ENCODE results near the gene ROCK2. TPM values are rescaled to one million over a fixed set of nuclear protein-coding genes. Genes with fewer than 3 reads are reported as not detected.
A peak's percentile ranks its signal among the peaks of the same experiment; 100 is the strongest.
"Not testable (repeated sequence)": the region's sequence is repeated elsewhere in the genome, so short reads cannot be mapped to it uniquely, and the experiment has no call there.

The ROCK2 gene
- total RNA-seq, 1 experiment from 2014 or later: 12.8 TPM

- peak; percentile 45 for DNase-seq (ENCODE audit: low spot score)
These were observed 1.7 kb downstream of the ROCK2 start for GRCh38 chr2:11342551-11343367.

- DNase-seq (ENCODE audit: low spot score): no peak
These were observed 3.7 kb downstream of the ROCK2 start for GRCh38 chr2:11340717-11341116.

GRCh38 chr2:11339508-11340083 lies 4.8 kb downstream of the ROCK2 start:
- DNase-seq (ENCODE audit: low spot score): no peak

- DNase-seq (ENCODE audit: low spot score): no peak
These were observed 5.9 kb downstream of the ROCK2 start for GRCh38 chr2:11338580-11338979.

GRCh38 chr2:11337909-11338308 lies 6.5 kb downstream of the ROCK2 start:
- no peak for DNase-seq (ENCODE audit: low spot score)

GRCh38 chr2:11336189-11336588 lies 8.2 kb downstream of the ROCK2 start:
- no peak for DNase-seq (ENCODE audit: low spot score)

GRCh38 chr2:11333427-11334183 lies 10.8 kb downstream of the ROCK2 start:
- DNase-seq (ENCODE audit: low spot score): no peak

GRCh38 chr2:11332596-11332995 lies 11.8 kb downstream of the ROCK2 start:
- DNase-seq (ENCODE audit: low spot score): no peak

- no peak for DNase-seq (ENCODE audit: low spot score)
These were observed 13.8 kb downstream of the ROCK2 start for GRCh38 chr2:11330457-11331142.

- DNase-seq (ENCODE audit: low spot score): no peak
These were observed 14.7 kb downstream of the ROCK2 start for GRCh38 chr2:11329776-11330175.

GRCh38 chr2:11328522-11328921 lies 15.9 kb downstream of the ROCK2 start:
- not testable (repeated sequence) for DNase-seq (ENCODE audit: low spot score)

GRCh38 chr2:11327871-11328270 lies 16.6 kb downstream of the ROCK2 start:
- DNase-seq (ENCODE audit: low spot score): no peak

GRCh38 chr2:11326677-11327211 lies 17.7 kb downstream of the ROCK2 start:
- no peak for DNase-seq (ENCODE audit: low spot score)

- DNase-seq (ENCODE audit: low spot score): no peak
These were observed 18.3 kb downstream of the ROCK2 start for GRCh38 chr2:11325961-11326676.

- DNase-seq (ENCODE audit: low spot score): no peak
These were observed 22.6 kb downstream of the ROCK2 start for GRCh38 chr2:11321847-11322246.

GRCh38 chr2:11320698-11321492 lies 23.5 kb downstream of the ROCK2 start:
- DNase-seq (ENCODE audit: low spot score): no peak

GRCh38 chr2:11319939-11320338 lies 24.5 kb downstream of the ROCK2 start:
- DNase-seq (ENCODE audit: low spot score): no peak

- no peak for DNase-seq (ENCODE audit: low spot score)
These were observed 29.2 kb downstream of the ROCK2 start for GRCh38 chr2:11315074-11315705.

- no peak for DNase-seq (ENCODE audit: low spot score)
These were observed 29.9 kb downstream of the ROCK2 start for GRCh38 chr2:11314487-11314886.

All from H4 (cell line).